HepG2 (cell line): Measurements from ENCODE around the gene ALG5. TPM values are rescaled to one million over a fixed set of nuclear protein-coding genes. Genes with fewer than 3 reads are reported as not detected.

Experiments
- CSRNP1 ChIP-seq: sonication (generic); formaldehyde crosslinking; IDR thresholded peaks from 2 replicates; pipeline ENCODE4 v1.8.1; 2023; ENCODE audit warnings: mild to moderate bottlenecking, missing genetic modification reagents
- KLF6 ChIP-seq: IDR thresholded peaks from 2 replicates; pipeline ENCODE4 v1.8.0; 2016; ENCODE audit warnings: missing biosample characterization, missing genetic modification reagents
- KMT2A ChIP-seq: sonication (generic); formaldehyde crosslinking; IDR thresholded peaks from 2 replicates; pipeline ENCODE4 v1.4.0; 2020; ENCODE audit warnings: missing genetic modification reagents
- NR1H2 ChIP-seq: sonication (generic); formaldehyde crosslinking; IDR thresholded peaks from 2 replicates; pipeline ENCODE4 v1.8.1; 2022; ENCODE audit warnings: low read depth, missing genetic modification reagents, borderline replicate concordance
- PBX3 ChIP-seq: sonication (generic); formaldehyde crosslinking; IDR thresholded peaks from 2 replicates; pipeline ENCODE4 v1.8.1; 2023; ENCODE audit warnings: missing genetic modification reagents, inconsistent platforms, borderline replicate concordance
- SOX6 ChIP-seq, 2 experiments: fragments of 450-650 bp in 1 of 2; sonication (generic) in 1 of 2; formaldehyde crosslinking in 1 of 2; IDR thresholded peaks; 2 replicates each; pipeline versions ENCODE4 v1.4.0 to v1.6.1; 2017 to 2020; ENCODE audit warnings: antibody characterized with exemption in 1 of 2, mild to moderate bottlenecking in 1 of 2, missing genetic modification reagents in 1 of 2
- THAP9 ChIP-seq: sonication (generic); formaldehyde crosslinking; IDR thresholded peaks from 2 replicates; pipeline ENCODE4; 2020; ENCODE audit warnings: missing genetic modification reagents, mild to moderate bottlenecking, borderline replicate concordance
- TOE1 ChIP-seq: sonication (generic); formaldehyde crosslinking; IDR thresholded peaks from 2 replicates; pipeline ENCODE4 v1.4.0; 2020; ENCODE audit warnings: mild to moderate bottlenecking, missing genetic modification reagents
- ZBTB39 ChIP-seq: sonication (generic); formaldehyde crosslinking; IDR thresholded peaks from 2 replicates; pipeline ENCODE4 v1.5.0; 2020; ENCODE audit warnings: missing genetic modification reagents
- ZKSCAN5 ChIP-seq: sonication (generic); formaldehyde crosslinking; IDR thresholded peaks from 2 replicates; pipeline ENCODE4 v1.5.1; 2020; ENCODE audit warnings: mild to moderate bottlenecking, missing genetic modification reagents
- ZNF160 ChIP-seq: sonication (generic); formaldehyde crosslinking; IDR thresholded peaks from 2 replicates; pipeline ENCODE4 v1.8.0; 2022; ENCODE audit warnings: mild to moderate bottlenecking, inconsistent platforms, missing genetic modification reagents
- ZNF17 ChIP-seq: sonication (generic); formaldehyde crosslinking; IDR thresholded peaks from 2 replicates; pipeline ENCODE4 v1.5.0; 2020; ENCODE audit warnings: mild to moderate bottlenecking, missing genetic modification reagents
- ZNF230 ChIP-seq: sonication (generic); formaldehyde crosslinking; IDR thresholded peaks from 2 replicates; pipeline ENCODE4 v1.4.0; 2020; ENCODE audit warnings: mild to moderate bottlenecking, missing genetic modification reagents
- ZNF33A ChIP-seq: sonication (generic); formaldehyde crosslinking; IDR thresholded peaks from 2 replicates; pipeline ENCODE4 v1.5.1; 2020; ENCODE audit warnings: missing genetic modification reagents, mild to moderate bottlenecking, moderate library complexity, borderline replicate concordance
- ZNF557 ChIP-seq: sonication (generic); formaldehyde crosslinking; IDR thresholded peaks from 2 replicates; pipeline ENCODE4 v1.4.0; 2020; ENCODE audit warnings: missing genetic modification reagents
- ZNF652 ChIP-seq: IDR thresholded peaks from 2 replicates; pipeline ENCODE4 v1.6.1; 2016; ENCODE audit warnings: low read depth, borderline replicate concordance
- ZNF672 ChIP-seq: sonication (generic); formaldehyde crosslinking; IDR thresholded peaks from 2 replicates; pipeline ENCODE4 v1.8.1; 2022; ENCODE audit warnings: missing genetic modification reagents
- ZNF724P ChIP-seq: sonication (generic); formaldehyde crosslinking; IDR thresholded peaks from 2 replicates; pipeline ENCODE4 v1.8.0; 2022; ENCODE audit warnings: missing genetic modification reagents, borderline replicate concordance
- ZNF777 ChIP-seq: sonication (generic); formaldehyde crosslinking; IDR thresholded peaks from 2 replicates; pipeline ENCODE4 v1.4.0; 2020; ENCODE audit warnings: missing genetic modification reagents
- polyA plus RNA-seq, 8 experiments: library from polyadenylated mRNA; depleted of rRNA in 3 of 8; stranded (reverse) in 7 of 8; unstranded in 1 of 8; fragments of >200 nt; fragmentation: Illumina TruSeq in 4 of 8; extraction: Trizol in 4 of 8; gene quantifications; 2 replicates each; pipeline versions ENCODE4 v1.2.1 to v1.2.3, GENCODE V29; 2011 to 2016; ENCODE audit warnings: low read depth in 4 of 8, missing spikeins in 1 of 8, mixed read lengths in 1 of 8; ENCODE audit not compliant: insufficient read depth in 1 of 8
- total RNA-seq, 5 experiments: library from RNA; depleted of rRNA; stranded (reverse); fragments of >200 nt; fragmentation: Illumina TruSeq; extraction: Trizol; gene quantifications; 2 replicates each; pipeline ENCODE4 v1.2.3, GENCODE V29; 2016; ENCODE audit warnings: low read depth in 1 of 5
- TF ChIP-seq, protein P1 (sequence below): sonication (generic); formaldehyde crosslinking; IDR thresholded peaks from 2 replicates; pipeline ENCODE4 v1.5.0; 2020; ENCODE audit warnings: missing genetic modification reagents, mild to moderate bottlenecking, borderline replicate concordance

Gene ALG5
- total and polyA plus RNA-seq, 2 of the 13 experiments (the other 11 are each of a cell fraction or from before 2014, with no cell fraction given) = 27.8 to 51.1 TPM

DNA sequence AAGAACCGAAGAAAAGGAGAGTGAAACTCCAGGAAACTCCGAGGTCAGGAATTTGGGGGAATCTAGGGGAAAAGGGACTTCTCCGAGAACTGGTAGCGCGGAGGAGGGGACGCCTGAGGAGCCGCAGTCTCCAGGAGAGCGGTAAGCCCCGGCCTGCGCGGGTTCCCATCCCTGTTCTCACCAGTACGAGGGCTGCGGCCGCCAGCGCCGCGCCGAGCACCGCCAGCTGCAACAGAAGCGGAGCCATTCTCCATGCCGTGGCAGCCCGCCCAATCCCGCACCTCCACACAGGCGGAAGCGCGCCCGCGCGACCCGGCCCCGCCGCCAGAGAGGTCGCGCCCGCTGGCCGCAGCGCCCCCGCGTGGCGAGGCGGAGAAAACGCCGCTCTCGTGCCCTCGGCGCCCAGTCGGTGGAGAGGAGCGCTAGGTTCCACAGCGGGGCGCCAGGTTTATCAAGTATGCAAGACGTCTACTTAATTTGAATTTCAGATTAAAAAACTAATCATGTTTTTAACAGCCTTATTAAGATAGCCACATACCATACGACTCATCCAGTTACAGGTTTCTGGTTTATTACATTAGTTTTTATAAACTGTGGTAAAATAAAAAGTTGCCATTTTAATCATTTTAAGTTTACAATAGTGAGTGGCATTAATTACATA is at the start of gene ALG5 (continued):
- TF ChIP-seq KLF6 (CRISPR knock-in tag) (peak; percentile 95), ZNF724P (CRISPR knock-in tag) (peak; percentile 54; the same call in 1 of the 2 replicates), ZNF17 (CRISPR knock-in tag) (no peak), ZNF777 (CRISPR knock-in tag) (0 out of 2 replicates have a peak, but pooled peaks have one; percentile 59), ZNF672 (CRISPR knock-in tag) (no peak), SOX6 (IDR thresholded peaks at IDR 0.05) (no peak), SOX6 (CRISPR knock-in tag; IDR thresholded peaks at IDR 0.05) (no peak), ZNF652 (CRISPR knock-in tag) (no peak), ZKSCAN5 (CRISPR knock-in tag) (no peak), KMT2A (CRISPR knock-in tag) (no peak), PBX3 (no peak), CSRNP1 (CRISPR knock-in tag) (no peak), ZNF557 (0 out of 2 replicates have a peak, but pooled peaks have one; percentile 18), ZNF160 (CRISPR knock-in tag) (peak; percentile 62; the same call in 1 of the 2 replicates), ZNF230 (no peak), TOE1 (CRISPR knock-in tag) (no peak), THAP9 (CRISPR knock-in tag) (peak; percentile 100), NR1H2 (CRISPR knock-in tag) (no peak), ZNF33A (CRISPR knock-in tag) (no peak), ZBTB39 (CRISPR knock-in tag) (no peak)
- TF ChIP-seq, protein P1, sequence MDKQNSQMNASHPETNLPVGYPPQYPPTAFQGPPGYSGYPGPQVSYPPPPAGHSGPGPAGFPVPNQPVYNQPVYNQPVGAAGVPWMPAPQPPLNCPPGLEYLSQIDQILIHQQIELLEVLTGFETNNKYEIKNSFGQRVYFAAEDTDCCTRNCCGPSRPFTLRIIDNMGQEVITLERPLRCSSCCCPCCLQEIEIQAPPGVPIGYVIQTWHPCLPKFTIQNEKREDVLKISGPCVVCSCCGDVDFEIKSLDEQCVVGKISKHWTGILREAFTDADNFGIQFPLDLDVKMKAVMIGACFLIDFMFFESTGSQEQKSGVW (CRISPR knock-in tag) = no peak
